ENCODE results near the gene CYRIA.

DNA sequence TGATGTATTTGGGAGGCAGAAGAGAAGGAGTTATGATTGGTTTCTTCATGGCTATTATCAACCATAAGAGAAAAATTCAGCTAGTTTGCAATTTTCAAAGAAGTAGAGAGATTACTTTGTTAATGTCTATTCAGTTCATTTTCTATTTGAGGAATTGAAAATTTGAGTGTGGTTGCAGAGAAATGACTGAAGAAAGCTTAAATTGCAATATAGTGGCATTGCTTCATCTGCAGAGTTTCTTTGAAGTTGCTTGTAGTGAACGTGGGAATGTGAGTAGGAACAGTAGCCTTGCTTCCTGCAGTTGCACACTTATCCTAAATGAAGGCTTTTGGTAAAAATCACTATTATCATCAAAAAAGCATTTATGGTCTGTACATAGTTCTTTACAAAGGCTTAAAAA lies 14.7 kb upstream of the CYRIA start:
- TF ChIP-seq POLR2AphosphoS5 (IDR thresholded peaks at IDR 0.05) (no peak), POLR2A (IDR thresholded peaks at IDR 0.05) (no peak)
- TF ChIP-seq, protein P1, sequence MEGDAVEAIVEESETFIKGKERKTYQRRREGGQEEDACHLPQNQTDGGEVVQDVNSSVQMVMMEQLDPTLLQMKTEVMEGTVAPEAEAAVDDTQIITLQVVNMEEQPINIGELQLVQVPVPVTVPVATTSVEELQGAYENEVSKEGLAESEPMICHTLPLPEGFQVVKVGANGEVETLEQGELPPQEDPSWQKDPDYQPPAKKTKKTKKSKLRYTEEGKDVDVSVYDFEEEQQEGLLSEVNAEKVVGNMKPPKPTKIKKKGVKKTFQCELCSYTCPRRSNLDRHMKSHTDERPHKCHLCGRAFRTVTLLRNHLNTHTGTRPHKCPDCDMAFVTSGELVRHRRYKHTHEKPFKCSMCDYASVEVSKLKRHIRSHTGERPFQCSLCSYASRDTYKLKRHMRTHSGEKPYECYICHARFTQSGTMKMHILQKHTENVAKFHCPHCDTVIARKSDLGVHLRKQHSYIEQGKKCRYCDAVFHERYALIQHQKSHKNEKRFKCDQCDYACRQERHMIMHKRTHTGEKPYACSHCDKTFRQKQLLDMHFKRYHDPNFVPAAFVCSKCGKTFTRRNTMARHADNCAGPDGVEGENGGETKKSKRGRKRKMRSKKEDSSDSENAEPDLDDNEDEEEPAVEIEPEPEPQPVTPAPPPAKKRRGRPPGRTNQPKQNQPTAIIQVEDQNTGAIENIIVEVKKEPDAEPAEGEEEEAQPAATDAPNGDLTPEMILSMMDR (IDR thresholded peaks at IDR 0.05) = no peak

Measured in breast epithelium (tissue), 3 donors.